ENCODE measurements around the gene MRTO4.

MRTO4 gene

DNA sequence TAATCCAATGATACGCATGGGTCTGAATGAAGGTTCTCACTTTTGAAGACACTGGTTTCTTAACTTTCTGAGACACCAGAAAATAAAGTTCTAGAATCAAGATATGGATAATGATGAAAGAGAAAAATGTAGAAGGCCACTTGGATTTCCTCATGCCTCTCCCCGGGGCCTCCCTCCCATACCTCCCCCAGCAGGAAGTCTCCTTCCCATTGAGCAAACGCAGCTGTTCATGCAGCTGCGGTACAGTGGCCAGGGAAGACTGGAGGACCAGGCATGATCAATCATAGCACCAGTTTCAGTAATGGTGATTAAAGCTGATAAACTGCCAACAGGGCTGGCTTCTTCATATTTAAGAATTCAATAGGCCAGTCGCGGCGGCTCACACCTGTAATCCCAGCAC lies 30.6 kb upstream of the MRTO4 start:
- Histone ChIP-seq H4K20me1 (ENCODE audit: low read depth, low read length) (no peaks in the 10 kb centered on the region), H3K9me2 (replicated peaks; ENCODE audit: insufficient read depth, low read length) (no peaks in the 10 kb centered on the region), H3F3A (ENCODE audit: insufficient read depth) (0 out of 2 replicates have a peak, but pooled peaks cover 5% of the 10 kb centered on the region), H3K36me3 (ENCODE audit: low read length) (peaks cover 26% of the 10 kb centered on the region; the same call in 1 of the 2 replicates), H3K9ac (ENCODE audit: low read length) (no peak overlapping the region), H3K79me2 (ENCODE audit: insufficient read depth, low read length) (peaks cover 17% of the 10 kb centered on the region; the same call in 1 of the 2 replicates), H3K27me3 (ENCODE audit: low read length) (no peaks in the 10 kb centered on the region), H3K4me2 (ENCODE audit: low read depth, low read length, poor library complexity, severe bottlenecking) (no peak overlapping the region), H2AFZ (ENCODE audit: low read depth, low read length, severe bottlenecking) (no peak overlapping the region), H3K27ac (ENCODE audit: low read depth, low read length) (no peak overlapping the region), H3K9me3 (ENCODE audit: insufficient read depth, low read length) (no peaks in the 10 kb centered on the region), H3K4me3 (ENCODE audit: insufficient read depth, low read length, poor library complexity, severe bottlenecking) (no peak overlapping the region)
- TF ChIP-seq, protein P1, sequence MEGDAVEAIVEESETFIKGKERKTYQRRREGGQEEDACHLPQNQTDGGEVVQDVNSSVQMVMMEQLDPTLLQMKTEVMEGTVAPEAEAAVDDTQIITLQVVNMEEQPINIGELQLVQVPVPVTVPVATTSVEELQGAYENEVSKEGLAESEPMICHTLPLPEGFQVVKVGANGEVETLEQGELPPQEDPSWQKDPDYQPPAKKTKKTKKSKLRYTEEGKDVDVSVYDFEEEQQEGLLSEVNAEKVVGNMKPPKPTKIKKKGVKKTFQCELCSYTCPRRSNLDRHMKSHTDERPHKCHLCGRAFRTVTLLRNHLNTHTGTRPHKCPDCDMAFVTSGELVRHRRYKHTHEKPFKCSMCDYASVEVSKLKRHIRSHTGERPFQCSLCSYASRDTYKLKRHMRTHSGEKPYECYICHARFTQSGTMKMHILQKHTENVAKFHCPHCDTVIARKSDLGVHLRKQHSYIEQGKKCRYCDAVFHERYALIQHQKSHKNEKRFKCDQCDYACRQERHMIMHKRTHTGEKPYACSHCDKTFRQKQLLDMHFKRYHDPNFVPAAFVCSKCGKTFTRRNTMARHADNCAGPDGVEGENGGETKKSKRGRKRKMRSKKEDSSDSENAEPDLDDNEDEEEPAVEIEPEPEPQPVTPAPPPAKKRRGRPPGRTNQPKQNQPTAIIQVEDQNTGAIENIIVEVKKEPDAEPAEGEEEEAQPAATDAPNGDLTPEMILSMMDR (IDR thresholded peaks at IDR 0.05; ENCODE audit: insufficient read depth, low read length, poor library complexity, severe bottlenecking): no peak
- no peak for TF ChIP-seq EZH2phosphoT487 (conservative IDR thresholded peaks at IDR 0.05; ENCODE audit: low read length)

DNA sequence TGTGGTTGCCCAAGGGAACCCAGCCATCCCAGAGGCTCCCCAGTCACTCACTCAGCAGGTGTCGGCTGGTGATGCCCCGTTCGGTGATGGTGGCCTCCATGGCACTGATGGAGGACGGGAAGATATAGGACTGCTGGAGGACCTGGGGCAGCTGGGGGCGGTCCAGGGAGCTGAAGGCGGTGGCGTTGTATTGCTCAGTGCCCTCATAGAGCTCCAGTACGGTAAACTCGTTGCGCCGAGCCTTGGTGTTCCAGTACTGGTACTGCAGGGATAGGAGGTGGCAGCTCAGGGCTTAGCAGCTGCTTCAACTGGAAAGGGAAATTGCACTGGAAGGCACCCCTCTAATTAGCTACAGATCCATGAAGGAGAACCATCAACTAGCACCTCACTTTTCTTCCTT lies 29.0 kb upstream of the MRTO4 start:
- H2AFZ ChIP-seq (ENCODE audit: low read depth, low read length, severe bottlenecking): no peak overlapping the region
- no peaks in the 10 kb centered on the region for H3K9me3 ChIP-seq (ENCODE audit: insufficient read depth, low read length)
- 0 out of 2 replicates have a peak, but pooled peaks cover 5% of the 10 kb centered on the region for H3K79me2 ChIP-seq (ENCODE audit: insufficient read depth, low read length)
- H3K27ac ChIP-seq (ENCODE audit: low read depth, low read length): no peak overlapping the region
- TF ChIP-seq, protein P1 (IDR thresholded peaks at IDR 0.05; ENCODE audit: insufficient read depth, low read length, poor library complexity, severe bottlenecking): no peak
- TF ChIP-seq EZH2phosphoT487 (conservative IDR thresholded peaks at IDR 0.05; ENCODE audit: low read length): no peak
- no peaks in the 10 kb centered on the region for H4K20me1 ChIP-seq (ENCODE audit: low read depth, low read length)
- H3F3A ChIP-seq (ENCODE audit: insufficient read depth): 0 out of 2 replicates have a peak, but pooled peaks cover 5% of the 10 kb centered on the region
- no peak overlapping the region for H3K4me2 ChIP-seq (ENCODE audit: low read depth, low read length, poor library complexity, severe bottlenecking)
- no peaks in the 10 kb centered on the region for H3K27me3 ChIP-seq (ENCODE audit: low read length)
- no peak overlapping the region for H3K9ac ChIP-seq (ENCODE audit: low read length)
- H3K4me3 ChIP-seq (ENCODE audit: insufficient read depth, low read length, poor library complexity, severe bottlenecking): no peak overlapping the region
- H3K9me2 ChIP-seq (replicated peaks; ENCODE audit: insufficient read depth, low read length): no peaks in the 10 kb centered on the region
- H3K36me3 ChIP-seq (ENCODE audit: low read length): peaks cover 21% of the 10 kb centered on the region; the same call in 1 of the 2 replicates

DNA sequence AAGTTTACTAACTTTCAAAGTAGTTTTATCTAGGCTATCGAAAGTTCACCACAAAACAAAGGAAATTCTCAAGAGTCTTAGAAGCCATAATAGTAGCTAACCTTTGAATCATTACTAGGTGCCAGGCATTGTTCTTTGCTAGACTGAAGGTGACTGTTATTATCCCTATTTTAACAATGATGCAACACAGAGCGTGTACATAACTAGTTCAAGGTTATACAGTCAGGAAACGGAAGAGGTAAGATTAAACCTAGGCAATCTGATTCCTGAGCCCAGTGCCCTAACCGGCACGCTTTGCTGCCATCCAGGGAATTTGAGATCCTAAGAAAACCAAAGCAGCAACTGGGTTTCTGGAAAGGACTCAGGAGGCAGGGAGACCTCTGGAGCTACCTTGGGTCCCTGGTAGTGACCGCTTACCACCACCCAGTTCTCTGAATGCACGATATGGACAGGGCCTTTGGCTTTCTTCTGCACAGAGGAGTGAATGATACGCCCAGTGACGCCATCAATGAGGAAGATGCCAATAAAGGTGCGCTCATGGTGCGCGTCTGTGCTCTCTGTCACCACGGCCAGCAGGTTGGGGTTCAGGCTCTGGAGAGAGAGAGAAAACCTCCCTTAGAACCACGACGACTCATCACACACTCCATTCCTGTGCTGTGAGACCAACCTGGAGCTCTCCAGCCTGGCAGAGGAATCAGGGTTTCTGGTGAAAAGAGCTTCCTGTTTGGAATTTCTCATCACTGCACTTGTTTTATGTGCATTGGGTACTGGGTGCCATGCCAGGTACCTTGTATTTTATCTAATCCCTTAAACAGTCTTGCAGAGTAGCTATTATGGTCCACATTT lies 28.4 kb upstream of the MRTO4 start:
- Histone ChIP-seq H2AFZ (ENCODE audit: low read depth, low read length, severe bottlenecking) (no peak overlapping the region), H3K27ac (ENCODE audit: low read depth, low read length) (no peak overlapping the region), H3K27me3 (ENCODE audit: low read length) (no peaks in the 10 kb centered on the region), H3F3A (ENCODE audit: insufficient read depth) (0 out of 2 replicates have a peak, but pooled peaks cover 5% of the 10 kb centered on the region), H3K4me3 (ENCODE audit: insufficient read depth, low read length, poor library complexity, severe bottlenecking) (no peak overlapping the region), H3K9me3 (ENCODE audit: insufficient read depth, low read length) (no peaks in the 10 kb centered on the region), H4K20me1 (ENCODE audit: low read depth, low read length) (no peaks in the 10 kb centered on the region), H3K4me2 (ENCODE audit: low read depth, low read length, poor library complexity, severe bottlenecking) (no peak overlapping the region), H3K79me2 (ENCODE audit: insufficient read depth, low read length) (no peaks in the 10 kb centered on the region), H3K36me3 (ENCODE audit: low read length) (peaks cover 17% of the 10 kb centered on the region; the same call in 1 of the 2 replicates), H3K9me2 (replicated peaks; ENCODE audit: insufficient read depth, low read length) (no peaks in the 10 kb centered on the region), H3K9ac (ENCODE audit: low read length) (no peak overlapping the region)
- TF ChIP-seq, protein P1 (IDR thresholded peaks at IDR 0.05; ENCODE audit: insufficient read depth, low read length, poor library complexity, severe bottlenecking): no peak
- TF ChIP-seq EZH2phosphoT487 (conservative IDR thresholded peaks at IDR 0.05; ENCODE audit: low read length): no peak

Measured in SU-DHL-6 (cell line).